Measurements from ENCODE around the gene CDC5L. TPM values are rescaled to one million over a fixed set of nuclear protein-coding genes. Genes with fewer than 3 reads are reported as not detected.

Gene CDC5L
- total RNA-seq, 1 donor from 2014 or later, result 17.3 TPM

- no peak for TF ChIP-seq CTCF (IDR thresholded peaks at IDR 0.05; ENCODE audit: unreplicated experiment)
- no peak overlapping the region for H3K4me3 Mint-ChIP-seq (ENCODE audit: unreplicated experiment)
- DNase-seq (ENCODE audit: low spot score), result no peak
- H3K27me3 Mint-ChIP-seq (ENCODE audit: unreplicated experiment), result peaks cover 6% of the 10 kb centered on the region
- no peaks in the 10 kb centered on the region for H3K9me3 Mint-ChIP-seq (ENCODE audit: unreplicated experiment)
- H3K4me1 Mint-ChIP-seq (ENCODE audit: unreplicated experiment), result peaks cover 16% of the 10 kb centered on the region
- H3K27ac Mint-ChIP-seq (ENCODE audit: unreplicated experiment), result no peak overlapping the region
- H3K36me3 Mint-ChIP-seq (ENCODE audit: low read depth, unreplicated experiment), result no peaks in the 10 kb centered on the region
Observed at GRCh38 chr6:44474643-44475042, 87.1 kb downstream of the CDC5L start.

GRCh38 chr6:44475417-44475778 is 87.9 kb downstream of the CDC5L start:
- Mint-ChIP-seq H3K4me1 (ENCODE audit: unreplicated experiment) (peaks cover 16% of the 10 kb centered on the region), H3K36me3 (ENCODE audit: low read depth, unreplicated experiment) (no peaks in the 10 kb centered on the region), H3K4me3 (ENCODE audit: unreplicated experiment) (no peak overlapping the region), H3K27me3 (ENCODE audit: unreplicated experiment) (peaks cover 6% of the 10 kb centered on the region), H3K9me3 (ENCODE audit: unreplicated experiment) (no peaks in the 10 kb centered on the region), H3K27ac (ENCODE audit: unreplicated experiment) (no peak overlapping the region)
- no peak for TF ChIP-seq CTCF (IDR thresholded peaks at IDR 0.05; ENCODE audit: unreplicated experiment)
- no peak for DNase-seq (ENCODE audit: low spot score)

- Mint-ChIP-seq H3K4me3 (ENCODE audit: unreplicated experiment) (no peak overlapping the region), H3K27me3 (ENCODE audit: unreplicated experiment) (peaks cover 6% of the 10 kb centered on the region), H3K4me1 (ENCODE audit: unreplicated experiment) (peaks cover 14% of the 10 kb centered on the region), H3K36me3 (ENCODE audit: low read depth, unreplicated experiment) (no peaks in the 10 kb centered on the region), H3K27ac (ENCODE audit: unreplicated experiment) (no peak overlapping the region), H3K9me3 (ENCODE audit: unreplicated experiment) (no peaks in the 10 kb centered on the region)
- DNase-seq (ENCODE audit: low spot score), result peak; percentile 91
- peak; percentile 81 for TF ChIP-seq CTCF (IDR thresholded peaks at IDR 0.05; ENCODE audit: unreplicated experiment)
Observed at GRCh38 chr6:44475779-44476434, 88.4 kb downstream of the CDC5L start.

GRCh38 chr6:44476849-44477248 is 89.3 kb downstream of the CDC5L start:
- Mint-ChIP-seq H3K4me1 (ENCODE audit: unreplicated experiment) (peaks cover 10% of the 10 kb centered on the region), H3K9me3 (ENCODE audit: unreplicated experiment) (no peaks in the 10 kb centered on the region), H3K27me3 (ENCODE audit: unreplicated experiment) (peaks cover 6% of the 10 kb centered on the region), H3K27ac (ENCODE audit: unreplicated experiment) (no peak overlapping the region), H3K36me3 (ENCODE audit: low read depth, unreplicated experiment) (no peaks in the 10 kb centered on the region), H3K4me3 (ENCODE audit: unreplicated experiment) (no peak overlapping the region)
- TF ChIP-seq CTCF (IDR thresholded peaks at IDR 0.05; ENCODE audit: unreplicated experiment), result no peak
- no peak for DNase-seq (ENCODE audit: low spot score)

- no peaks in the 10 kb centered on the region for H3K9me3 Mint-ChIP-seq (ENCODE audit: unreplicated experiment)
- H3K4me3 Mint-ChIP-seq (ENCODE audit: unreplicated experiment), result no peak overlapping the region
- H3K27ac Mint-ChIP-seq (ENCODE audit: unreplicated experiment), result no peak overlapping the region
- TF ChIP-seq CTCF (IDR thresholded peaks at IDR 0.05; ENCODE audit: unreplicated experiment), result no peak
- DNase-seq (ENCODE audit: low spot score), result no peak
- no peaks in the 10 kb centered on the region for H3K36me3 Mint-ChIP-seq (ENCODE audit: low read depth, unreplicated experiment)
- peaks cover 7% of the 10 kb centered on the region for H3K27me3 Mint-ChIP-seq (ENCODE audit: unreplicated experiment)
- H3K4me1 Mint-ChIP-seq (ENCODE audit: unreplicated experiment), result peaks cover 6% of the 10 kb centered on the region
Observed at GRCh38 chr6:44477293-44477894, 89.9 kb downstream of the CDC5L start.
